B cell (primary cell): Measurements from ENCODE around the gene B3GLCT.

ENCODE experiments used
- EZH2 ChIP-seq: IDR thresholded peaks from 2 replicates; pipeline ENCODE4 v1.6.1; 2012; ENCODE audit warnings: borderline replicate concordance, low read depth, mild to moderate bottlenecking, moderate library complexity, low read length; ENCODE audit not compliant: insufficient read depth, poor library complexity, severe bottlenecking
- TF ChIP-seq, protein P1 (sequence below): fragments of 200-600 bp; IDR thresholded peaks from one replicate; pipeline ENCODE4 v1.8.0; 2022; ENCODE audit warnings: antibody characterized with exemption, mild to moderate bottlenecking

DNA sequence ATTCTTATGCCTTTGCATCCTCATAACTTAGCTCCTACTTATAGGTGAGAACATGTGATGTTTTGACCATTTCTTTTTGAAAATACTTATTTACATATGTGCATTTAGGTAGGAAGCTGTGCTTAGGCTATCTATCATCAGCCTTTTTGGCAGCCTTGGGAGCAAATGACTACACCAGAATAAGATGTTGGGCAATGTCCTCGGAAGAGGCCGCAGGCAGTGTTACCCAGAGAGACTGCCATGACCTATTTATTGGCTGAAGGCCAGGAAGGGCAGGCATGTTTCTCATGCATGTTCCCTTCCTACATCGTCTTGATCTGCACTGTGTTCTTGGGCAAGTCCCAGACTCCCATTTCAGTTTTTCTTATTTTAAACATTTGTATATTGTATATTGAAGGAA, 122.3 kb downstream of the B3GLCT start:
- TF ChIP-seq, protein P1, sequence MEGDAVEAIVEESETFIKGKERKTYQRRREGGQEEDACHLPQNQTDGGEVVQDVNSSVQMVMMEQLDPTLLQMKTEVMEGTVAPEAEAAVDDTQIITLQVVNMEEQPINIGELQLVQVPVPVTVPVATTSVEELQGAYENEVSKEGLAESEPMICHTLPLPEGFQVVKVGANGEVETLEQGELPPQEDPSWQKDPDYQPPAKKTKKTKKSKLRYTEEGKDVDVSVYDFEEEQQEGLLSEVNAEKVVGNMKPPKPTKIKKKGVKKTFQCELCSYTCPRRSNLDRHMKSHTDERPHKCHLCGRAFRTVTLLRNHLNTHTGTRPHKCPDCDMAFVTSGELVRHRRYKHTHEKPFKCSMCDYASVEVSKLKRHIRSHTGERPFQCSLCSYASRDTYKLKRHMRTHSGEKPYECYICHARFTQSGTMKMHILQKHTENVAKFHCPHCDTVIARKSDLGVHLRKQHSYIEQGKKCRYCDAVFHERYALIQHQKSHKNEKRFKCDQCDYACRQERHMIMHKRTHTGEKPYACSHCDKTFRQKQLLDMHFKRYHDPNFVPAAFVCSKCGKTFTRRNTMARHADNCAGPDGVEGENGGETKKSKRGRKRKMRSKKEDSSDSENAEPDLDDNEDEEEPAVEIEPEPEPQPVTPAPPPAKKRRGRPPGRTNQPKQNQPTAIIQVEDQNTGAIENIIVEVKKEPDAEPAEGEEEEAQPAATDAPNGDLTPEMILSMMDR, result no peak
- no peak for TF ChIP-seq EZH2
